HepG2 (cell line): ENCODE measurements around the gene ARSB. TPM values are rescaled to one million over a fixed set of nuclear protein-coding genes. Genes with fewer than 3 reads are reported as not detected.

ENCODE experiments used
- ATAC-seq: fragments of 200-7000 bp; cut with Tn5 transposase; 3 replicates; pipeline ENCODE4 v1.9.1; 2020; ENCODE audit warnings: mild to moderate bottlenecking, moderate library complexity
- BruUV-seq: library from RNA; stranded (reverse); fragments of 400-500 nt; replicated peaks from 2 replicates; lab custom pipeline; 2021; lab: Mats Ljungman, UMichigan
- CTCF ChIA-PET: fragments of 300-600 bp; formaldehyde crosslinking; extraction: SDS; loops from one replicate; lab custom pipeline; 2021; ENCODE audit warnings: low total read pairs, inconsistent platforms, low intra/inter-chr PET ratio; lab: Yijun Ruan, JAX
- POLR2A ChIA-PET: fragments of 350-600 bp; sonication (Branson Sonifier 250); formaldehyde crosslinking; loops from one replicate; lab custom pipeline; 2020; ENCODE audit warnings: antibody characterized with exemption, inconsistent platforms; lab: Yijun Ruan, JAX
- DNase-seq: peaks from one replicate; pipeline ENCODE4 v3.0.0-alpha.2; 2015; ENCODE audit warnings: low spot score
- FAIRE-seq: peaks from 3 replicates; lab custom pipeline; 2011; peaks lifted over from hg19 to GRCh38; lab: Jason Lieb, UNC
- H2AFZ ChIP-seq: one replicate; pipeline ENCODE4 v1.6.1; 2011; ENCODE audit warnings: low read length, inconsistent platforms
- H3K27ac ChIP-seq: fragments of 300-600 bp; 3 replicates; pipeline ENCODE4 v1.8.0; 2011; ENCODE audit warnings: mixed run types, mild to moderate bottlenecking, mixed read lengths, low read length, inconsistent platforms; ENCODE audit not compliant: insufficient read depth; ENCODE audit errors: extremely low read length
- H3K27me3 ChIP-seq, 2 experiments: fragments of 200-600 bp in 1 of 2; 2 replicates in 1 of 2; 3 replicates in 1 of 2; pipeline versions ENCODE4 v1.6.0 to v1.8.0; 2011; ENCODE audit warnings: low read length in 2 of 2, mild to moderate bottlenecking in 2 of 2, moderate library complexity in 2 of 2, inconsistent platforms in 1 of 2; ENCODE audit not compliant: insufficient read depth in 2 of 2, control insufficient read depth in 1 of 2
- H3K36me3 ChIP-seq, 2 experiments: fragments of 200-600 bp in 1 of 2; replicated peaks in 1 of 2; 2 replicates in 1 of 2; 3 replicates in 1 of 2; pipeline versions ENCODE4 v1.5.1 to v1.8.0; 2011; ENCODE audit warnings: low read length in 2 of 2, inconsistent platforms in 1 of 2; ENCODE audit not compliant: insufficient read depth in 2 of 2, control insufficient read depth in 1 of 2
- H3K4me1 ChIP-seq: 2 replicates; pipeline ENCODE4 v1.5.1; 2012; ENCODE audit warnings: low read length, inconsistent platforms; ENCODE audit not compliant: insufficient read depth
- H3K4me2 ChIP-seq: 2 replicates; pipeline ENCODE4 v1.6.0; 2011; ENCODE audit warnings: low read depth, low read length, inconsistent platforms
- H3K4me3 ChIP-seq, 3 experiments: fragments of 200-600 bp in 1 of 3; sonication (generic), shearing (Covaris generic) in 1 of 3; replicated peaks in 1 of 3; 2 replicates each; pipeline ENCODE4 v1.5.1; 2011 to 2016; ENCODE audit warnings: low read length in 3 of 3, inconsistent platforms in 2 of 3, low read depth in 2 of 3, mild to moderate bottlenecking in 2 of 3, control low read depth in 1 of 3, mixed read lengths in 1 of 3; ENCODE audit not compliant: insufficient read depth in 1 of 3
- H3K79me2 ChIP-seq: one replicate; pipeline ENCODE4 v1.6.1; 2011; ENCODE audit warnings: low read length, inconsistent platforms; ENCODE audit not compliant: insufficient read depth
- H3K9ac ChIP-seq: 2 replicates; pipeline ENCODE4 v1.6.0; 2011; ENCODE audit warnings: mild to moderate bottlenecking, low read depth, low read length, inconsistent platforms; ENCODE audit not compliant: insufficient read depth
- H3K9me3 ChIP-seq: 2 replicates; pipeline ENCODE4 v1.5.1; 2012; ENCODE audit warnings: mild to moderate bottlenecking, low read length
- H4K20me1 ChIP-seq: 2 replicates; pipeline ENCODE4 v1.6.0; 2011; ENCODE audit warnings: inconsistent platforms, mild to moderate bottlenecking, low read length, moderate library complexity; ENCODE audit not compliant: insufficient read depth
- ARID5B ChIP-seq: IDR thresholded peaks from 2 replicates; pipeline ENCODE4 v1.4.0; 2020; ENCODE audit warnings: mild to moderate bottlenecking, missing genetic modification reagents
- HMGXB4 ChIP-seq, 2 experiments: sonication (generic) in 1 of 2; formaldehyde crosslinking in 1 of 2; IDR thresholded peaks; 2 replicates each; pipeline versions ENCODE4 v1.4.0 to v1.6.1; 2018 to 2020; ENCODE audit warnings: missing genetic modification reagents in 2 of 2, borderline replicate concordance in 1 of 2, low read depth in 1 of 2, mild to moderate bottlenecking in 1 of 2, missing biosample characterization in 1 of 2
- HOXA9 ChIP-seq: sonication (generic); formaldehyde crosslinking; IDR thresholded peaks from 2 replicates; pipeline ENCODE4 v1.8.1; 2022; ENCODE audit warnings: missing genetic modification reagents, mild to moderate bottlenecking, moderate library complexity, borderline replicate concordance
- MAFG ChIP-seq: sonication (generic); formaldehyde crosslinking; IDR thresholded peaks from 2 replicates; pipeline ENCODE4 v1.5.1; 2020; ENCODE audit warnings: mild to moderate bottlenecking, missing genetic modification reagents
- MAFK ChIP-seq, 2 experiments: IDR thresholded peaks in 1 of 2; conservative IDR thresholded peaks in 1 of 2; 2 replicates each; pipeline ENCODE4 v1.6.1; 2011; ENCODE audit warnings: improper control_type of control experiment in 2 of 2, low read length in 2 of 2
- NAIF1 ChIP-seq: sonication (generic); formaldehyde crosslinking; IDR thresholded peaks from 2 replicates; pipeline ENCODE4 v1.5.0; 2020; ENCODE audit warnings: mild to moderate bottlenecking, missing genetic modification reagents, borderline replicate concordance
- NFRKB ChIP-seq: fragments of 450-650 bp; IDR thresholded peaks from 2 replicates; pipeline ENCODE4 v1.6.1; 2017
- PAX8 ChIP-seq: sonication (generic); formaldehyde crosslinking; IDR thresholded peaks from 2 replicates; pipeline ENCODE4 v1.8.0; 2022; ENCODE audit warnings: mild to moderate bottlenecking, missing genetic modification reagents, borderline replicate concordance
- ZFP90 ChIP-seq: sonication (generic); formaldehyde crosslinking; IDR thresholded peaks from 2 replicates; pipeline ENCODE4 v1.8.0; 2022; ENCODE audit warnings: missing genetic modification reagents, mild to moderate bottlenecking, inconsistent platforms, borderline replicate concordance
- WGBS: methylation state at CpG from one replicate; pipeline ENCODE4 v1.1.6; 2017; ENCODE audit warnings: low lambda C conversion rate; 5-methylcytosine and 5-hydroxymethylcytosine counted together
- in situ Hi-C: cut with HindIII; loops from 2 replicates; pipeline ENCODE4 v1.10.0; 2017; ENCODE audit warnings: low pct_unique_long_range_greater_than_20kb; ENCODE audit not compliant: extremely low pct_ligation_motif_present
- intact Hi-C: fragments of 100-400 bp; cut with micrococcal nuclease; formaldehyde crosslinking; loops from one replicate; pipeline ENCODE4 v1.10.0; 2022; ENCODE audit not compliant: unreplicated experiment
- polyA plus RNA-seq, 8 experiments: library from polyadenylated mRNA; depleted of rRNA in 3 of 8; stranded (reverse) in 7 of 8; unstranded in 1 of 8; fragments of >200 nt; fragmentation: Illumina TruSeq in 4 of 8; extraction: Trizol in 4 of 8; gene quantifications; 2 replicates each; pipeline versions ENCODE4 v1.2.1 to v1.2.3, GENCODE V29; 2011 to 2016; ENCODE audit warnings: low read depth in 4 of 8, missing spikeins in 1 of 8, mixed read lengths in 1 of 8; ENCODE audit not compliant: insufficient read depth in 1 of 8
- total RNA-seq, 5 experiments: library from RNA; depleted of rRNA; stranded (reverse); fragments of >200 nt; fragmentation: Illumina TruSeq; extraction: Trizol; gene quantifications; 2 replicates each; pipeline ENCODE4 v1.2.3, GENCODE V29; 2016; ENCODE audit warnings: low read depth in 1 of 5
- TF ChIP-seq, protein P1 (sequence below): sonication (generic); formaldehyde crosslinking; IDR thresholded peaks from 2 replicates; pipeline ENCODE4; 2020; ENCODE audit warnings: missing genetic modification reagents, mild to moderate bottlenecking, borderline replicate concordance
- TF ChIP-seq, protein P2 (sequence below): sonication (generic); formaldehyde crosslinking; IDR thresholded peaks from 2 replicates; pipeline ENCODE4 v1.8.1; 2022; ENCODE audit warnings: mild to moderate bottlenecking, missing genetic modification reagents
- TF ChIP-seq, protein P3 (sequence below): sonication (generic); formaldehyde crosslinking; conservative IDR thresholded peaks from 2 replicates; pipeline ENCODE4 v1.8.0; 2022; ENCODE audit warnings: low read depth, missing genetic modification reagents

ARSB gene
- total and polyA plus RNA-seq, 2 of the 13 experiments (the other 11 are each of a cell fraction or from before 2014, with no cell fraction given), result 52.6 to 66.4 TPM

DNA sequence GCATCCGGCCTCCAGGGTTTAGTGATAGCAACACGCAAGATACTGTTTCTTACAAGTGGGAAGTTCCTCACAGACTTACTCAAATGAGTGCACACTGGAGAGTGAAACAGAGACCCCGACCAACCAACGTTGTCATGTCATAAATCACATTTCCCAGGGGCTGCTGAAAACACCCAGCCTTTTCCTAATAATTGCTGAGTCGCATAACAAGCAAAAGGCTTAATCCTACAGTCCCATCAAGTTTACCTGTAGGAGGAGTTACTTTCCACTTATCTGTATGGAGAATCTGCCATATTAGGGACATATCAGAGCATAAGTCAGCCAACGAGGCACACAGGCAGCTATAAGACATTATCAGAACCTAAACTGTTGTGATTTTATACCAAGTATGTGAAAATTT lies 180.1 kb downstream of the ARSB start:
- Histone ChIP-seq H3K36me3 (peaks cover 8 to 24% of the 10 kb centered on the region in 2 experiments; a peak in 4 of 5 replicates), H2AFZ (no peak overlapping the region), H3K4me1 (no peaks in the 10 kb centered on the region), H4K20me1 (no peaks in the 10 kb centered on the region), H3K4me3 (no peak overlapping the region), H3K79me2 (no peaks in the 10 kb centered on the region), H3K9me3 (no peaks in the 10 kb centered on the region), H3K4me2 (no peak overlapping the region), H3K27ac (no peak overlapping the region), H3K27me3 (no peaks in the 10 kb centered on the region), H3K9ac (no peak overlapping the region)
- DNase-seq (no peak), FAIRE-seq (no peak), ATAC-seq (no peak)
- ChIA-PET CTCF (no interaction called here), POLR2A (no interaction called here)
- WGBS, result over 99% methylated on average over 6 of the region's 6 CpGs
- intact Hi-C loops, result no loop called here
- in situ Hi-C loops, result no loop called here
- BruUV-seq, result no TSS peak
- TF ChIP-seq MAFK (conservative IDR thresholded peaks at IDR 0.05 in 1 of 2, IDR thresholded peaks at IDR 0.05 in 1 of 2; ENCODE audit: low read length in 2 of 2) (no peak; a peak in 1 of 4 replicates), HOXA9 (no peak), HMGXB4 (CRISPR knock-in tag; IDR thresholded peaks at IDR 0.05; ENCODE audit: borderline replicate concordance in 1 of 2, low read depth in 1 of 2) (no peak), PAX8 (CRISPR knock-in tag) (no peak), NFRKB (no peak), ARID5B (CRISPR knock-in tag) (no peak), ZFP90 (no peak), MAFG (CRISPR knock-in tag) (no peak), NAIF1 (CRISPR knock-in tag) (no peak)
- TF ChIP-seq, protein P1, sequence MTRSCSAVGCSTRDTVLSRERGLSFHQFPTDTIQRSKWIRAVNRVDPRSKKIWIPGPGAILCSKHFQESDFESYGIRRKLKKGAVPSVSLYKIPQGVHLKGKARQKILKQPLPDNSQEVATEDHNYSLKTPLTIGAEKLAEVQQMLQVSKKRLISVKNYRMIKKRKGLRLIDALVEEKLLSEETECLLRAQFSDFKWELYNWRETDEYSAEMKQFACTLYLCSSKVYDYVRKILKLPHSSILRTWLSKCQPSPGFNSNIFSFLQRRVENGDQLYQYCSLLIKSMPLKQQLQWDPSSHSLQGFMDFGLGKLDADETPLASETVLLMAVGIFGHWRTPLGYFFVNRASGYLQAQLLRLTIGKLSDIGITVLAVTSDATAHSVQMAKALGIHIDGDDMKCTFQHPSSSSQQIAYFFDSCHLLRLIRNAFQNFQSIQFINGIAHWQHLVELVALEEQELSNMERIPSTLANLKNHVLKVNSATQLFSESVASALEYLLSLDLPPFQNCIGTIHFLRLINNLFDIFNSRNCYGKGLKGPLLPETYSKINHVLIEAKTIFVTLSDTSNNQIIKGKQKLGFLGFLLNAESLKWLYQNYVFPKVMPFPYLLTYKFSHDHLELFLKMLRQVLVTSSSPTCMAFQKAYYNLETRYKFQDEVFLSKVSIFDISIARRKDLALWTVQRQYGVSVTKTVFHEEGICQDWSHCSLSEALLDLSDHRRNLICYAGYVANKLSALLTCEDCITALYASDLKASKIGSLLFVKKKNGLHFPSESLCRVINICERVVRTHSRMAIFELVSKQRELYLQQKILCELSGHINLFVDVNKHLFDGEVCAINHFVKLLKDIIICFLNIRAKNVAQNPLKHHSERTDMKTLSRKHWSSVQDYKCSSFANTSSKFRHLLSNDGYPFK, result no peak
- TF ChIP-seq, protein P2, sequence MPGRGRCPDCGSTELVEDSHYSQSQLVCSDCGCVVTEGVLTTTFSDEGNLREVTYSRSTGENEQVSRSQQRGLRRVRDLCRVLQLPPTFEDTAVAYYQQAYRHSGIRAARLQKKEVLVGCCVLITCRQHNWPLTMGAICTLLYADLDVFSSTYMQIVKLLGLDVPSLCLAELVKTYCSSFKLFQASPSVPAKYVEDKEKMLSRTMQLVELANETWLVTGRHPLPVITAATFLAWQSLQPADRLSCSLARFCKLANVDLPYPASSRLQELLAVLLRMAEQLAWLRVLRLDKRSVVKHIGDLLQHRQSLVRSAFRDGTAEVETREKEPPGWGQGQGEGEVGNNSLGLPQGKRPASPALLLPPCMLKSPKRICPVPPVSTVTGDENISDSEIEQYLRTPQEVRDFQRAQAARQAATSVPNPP (CRISPR knock-in tag), result no peak
- TF ChIP-seq, protein P3, sequence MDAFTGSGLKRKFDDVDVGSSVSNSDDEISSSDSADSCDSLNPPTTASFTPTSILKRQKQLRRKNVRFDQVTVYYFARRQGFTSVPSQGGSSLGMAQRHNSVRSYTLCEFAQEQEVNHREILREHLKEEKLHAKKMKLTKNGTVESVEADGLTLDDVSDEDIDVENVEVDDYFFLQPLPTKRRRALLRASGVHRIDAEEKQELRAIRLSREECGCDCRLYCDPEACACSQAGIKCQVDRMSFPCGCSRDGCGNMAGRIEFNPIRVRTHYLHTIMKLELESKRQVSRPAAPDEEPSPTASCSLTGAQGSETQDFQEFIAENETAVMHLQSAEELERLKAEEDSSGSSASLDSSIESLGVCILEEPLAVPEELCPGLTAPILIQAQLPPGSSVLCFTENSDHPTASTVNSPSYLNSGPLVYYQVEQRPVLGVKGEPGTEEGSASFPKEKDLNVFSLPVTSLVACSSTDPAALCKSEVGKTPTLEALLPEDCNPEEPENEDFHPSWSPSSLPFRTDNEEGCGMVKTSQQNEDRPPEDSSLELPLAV, result no peak
